Liver (tissue), 9 donors: ENCODE measurements around the gene CNMD. TPM values are rescaled to one million over a fixed set of nuclear protein-coding genes. Genes with fewer than 3 reads are reported as not detected.

ENCODE experiments used
- DNase-seq: peaks from one replicate; pipeline ENCODE4 v3.0.0-alpha.2; 2017; ENCODE audit warnings: low spot score
- H3K27ac ChIP-seq, 2 donors: one replicate each; pipeline ENCODE4 v1.7.0; 2013; ENCODE audit warnings: inconsistent platforms in 2 of 2, low read length in 2 of 2, control low read depth in 1 of 2, low read depth in 1 of 2, mild to moderate bottlenecking in 1 of 2
- H3K27me3 ChIP-seq, 4 donors: one replicate each; pipeline versions ENCODE4 v1.6.1 to v1.7.0; 2013; ENCODE audit warnings: low read length in 3 of 4, inconsistent platforms in 1 of 4, mild to moderate bottlenecking in 1 of 4, moderate library complexity in 1 of 4; ENCODE audit not compliant: control insufficient read depth in 4 of 4, insufficient read depth in 4 of 4
- H3K36me3 ChIP-seq, 4 donors: one replicate each; pipeline versions ENCODE4 v1.6.1 to v1.7.0; 2013; ENCODE audit warnings: low read length in 3 of 4, mild to moderate bottlenecking in 3 of 4, low read depth in 1 of 4, moderate library complexity in 1 of 4; ENCODE audit not compliant: control insufficient read depth in 4 of 4, insufficient read depth in 3 of 4
- H3K4me1 ChIP-seq, 4 donors: one replicate each; pipeline versions ENCODE4 v1.6.1 to v1.7.0; 2013; ENCODE audit warnings: low read length in 3 of 4, mild to moderate bottlenecking in 3 of 4, moderate library complexity in 1 of 4; ENCODE audit not compliant: control insufficient read depth in 4 of 4, insufficient read depth in 4 of 4
- H3K4me3 ChIP-seq, 3 donors: one replicate each; pipeline versions ENCODE4 v1.6.1 to v1.7.0; 2013; ENCODE audit warnings: low read length in 3 of 3, control low read depth in 1 of 3, low read depth in 1 of 3, mild to moderate bottlenecking in 1 of 3
- H3K9ac ChIP-seq, 2 donors: one replicate each; pipeline ENCODE4 v1.7.0; 2013; ENCODE audit warnings: low read length in 2 of 2, mild to moderate bottlenecking in 2 of 2, moderate library complexity in 2 of 2, control low read depth in 1 of 2, low read depth in 1 of 2
- H3K9me3 ChIP-seq, 4 donors: one replicate each; pipeline versions ENCODE4 v1.6.1 to v1.7.0; 2013; ENCODE audit warnings: low read length in 3 of 4; ENCODE audit not compliant: control insufficient read depth in 4 of 4
- ATF3 ChIP-seq: IDR thresholded peaks from 2 replicates; pipeline ENCODE4 v1.6.1; 2016; ENCODE audit warnings: antibody characterized with exemption
- EGR1 ChIP-seq, 2 donors: IDR thresholded peaks; 2 replicates each; pipeline ENCODE4 v1.6.1; 2016 to 2018; ENCODE audit warnings: antibody characterized with exemption in 2 of 2, low read depth in 2 of 2
- FOXA1 ChIP-seq: IDR thresholded peaks from 2 replicates; pipeline ENCODE4 v1.6.1; 2016; ENCODE audit warnings: antibody characterized with exemption
- FOXA2 ChIP-seq: IDR thresholded peaks from 2 replicates; pipeline ENCODE4 v1.6.1; 2016; ENCODE audit warnings: antibody characterized with exemption
- GABPA ChIP-seq, 2 donors: IDR thresholded peaks in 1 of 2; conservative IDR thresholded peaks in 1 of 2; 2 replicates each; pipeline ENCODE4 v1.6.1; 2016; ENCODE audit warnings: antibody characterized with exemption in 2 of 2, mild to moderate bottlenecking in 1 of 2, moderate library complexity in 1 of 2
- HNF4A ChIP-seq, 2 donors: conservative IDR thresholded peaks; 2 replicates each; pipeline ENCODE4 v1.6.1; 2016; ENCODE audit warnings: antibody characterized with exemption in 2 of 2, mild to moderate bottlenecking in 2 of 2
- HNF4G ChIP-seq: IDR thresholded peaks from 2 replicates; pipeline ENCODE4 v1.6.1; 2016; ENCODE audit warnings: antibody characterized with exemption
- JUND ChIP-seq, 2 donors: IDR thresholded peaks; 2 replicates each; pipeline ENCODE4 v1.6.1; 2016; ENCODE audit warnings: antibody characterized with exemption in 2 of 2
- MAX ChIP-seq: IDR thresholded peaks from 2 replicates; pipeline ENCODE4 v1.6.1; 2016; ENCODE audit warnings: antibody characterized with exemption
- NR2F2 ChIP-seq: IDR thresholded peaks from 2 replicates; pipeline ENCODE4 v1.6.1; 2016; ENCODE audit warnings: antibody characterized with exemption
- RAD21 ChIP-seq, 2 donors: IDR thresholded peaks; 2 replicates each; pipeline ENCODE4 v1.6.1; 2016; ENCODE audit warnings: antibody characterized with exemption in 2 of 2, mild to moderate bottlenecking in 2 of 2
- REST ChIP-seq: IDR thresholded peaks from 2 replicates; pipeline ENCODE4 v1.6.1; 2016; ENCODE audit warnings: antibody characterized with exemption, mild to moderate bottlenecking
- RXRA ChIP-seq, 2 donors: IDR thresholded peaks; 2 replicates each; pipeline ENCODE4 v1.6.1; 2017 to 2018; ENCODE audit warnings: antibody characterized with exemption in 2 of 2, mild to moderate bottlenecking in 1 of 2
- SP1 ChIP-seq: IDR thresholded peaks from 2 replicates; pipeline ENCODE4 v1.6.1; 2018; ENCODE audit warnings: antibody characterized with exemption, mild to moderate bottlenecking
- TAF1 ChIP-seq: conservative IDR thresholded peaks from 2 replicates; pipeline ENCODE4 v1.6.1; 2016; ENCODE audit warnings: antibody characterized with exemption, mild to moderate bottlenecking
- YY1 ChIP-seq: IDR thresholded peaks from 2 replicates; pipeline ENCODE4 v1.6.1; 2016; ENCODE audit warnings: antibody characterized with exemption, mild to moderate bottlenecking
- WGBS: extraction: QIAGEN DNeasy Blood & Tissue Kit; methylation state at CpG from one replicate; pipeline ENCODE4 v1.1.7; 2013; 5-methylcytosine and 5-hydroxymethylcytosine counted together
- polyA plus RNA-seq, 2 donors: library from polyadenylated mRNA; stranded (reverse) in 1 of 2; unstranded in 1 of 2; fragments of 200-250 nt in 1 of 2; fragments of >200 nt in 1 of 2; fragmentation: Nextera tagmentation in 1 of 2; extraction: Ambion mirVana in 1 of 2; gene quantifications; one replicate each; pipeline versions ENCODE4 v1.2.1 to v1.2.3, GENCODE V29; 2013 to 2015
- total RNA-seq, 2 donors: library from RNA; depleted of rRNA; stranded (reverse); fragments of >200 nt; gene quantifications; one replicate each; pipeline ENCODE4 v1.2.3, GENCODE V29; 2014
- TF ChIP-seq, protein P1 (sequence below): fragments of 150-350 bp; IDR thresholded peaks from 2 replicates; pipeline ENCODE4 v1.5.1; 2017; ENCODE audit warnings: improper control_type of control experiment, low read depth, low read length; ENCODE audit not compliant: missing input control
- TF ChIP-seq, protein P2 (sequence below): IDR thresholded peaks from 2 replicates; pipeline ENCODE4 v1.6.1; 2016; ENCODE audit warnings: antibody characterized with exemption
- donor health status: healthy.
- donor health status: healthy.
- donor health status: healthy.
- donor health status: healthy.
- donor health status: healthy.

The CNMD gene
- total and polyA plus RNA-seq, 4 donors: not detected

DNA sequence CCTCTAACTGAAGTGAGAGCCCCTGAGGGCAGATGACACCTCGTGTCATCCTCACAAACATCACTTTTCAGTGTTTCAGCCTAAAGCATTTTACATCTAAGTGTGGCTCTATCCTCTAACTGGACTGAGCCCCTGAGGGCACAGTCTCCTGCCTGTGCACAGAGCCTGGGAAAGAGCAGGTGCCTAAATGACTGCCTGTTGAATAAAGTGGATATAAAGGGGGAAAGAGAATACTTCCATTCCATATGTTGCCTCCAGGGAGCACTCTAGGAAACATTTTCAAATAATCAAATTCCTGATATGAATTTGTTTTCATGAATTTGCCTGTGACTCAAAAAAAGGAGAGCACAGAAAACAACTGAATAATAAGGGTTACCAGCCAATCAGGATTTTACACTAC is 32.2 kb downstream of the CNMD start:
- 82% methylated on average over 1 of the region's 1 CpG for WGBS
- no peak overlapping the region for H3K9ac ChIP-seq
- no peak overlapping the region for H3K27ac ChIP-seq
- H3K4me1 ChIP-seq: no peaks in the 10 kb centered on the region
- no peaks in the 10 kb centered on the region for H3K9me3 ChIP-seq
- no peaks in the 10 kb centered on the region for H3K27me3 ChIP-seq
- H3K36me3 ChIP-seq: no peaks in the 10 kb centered on the region
- no peak for TF ChIP-seq GABPA (IDR thresholded peaks at IDR 0.05 in 1 of 2, conservative IDR thresholded peaks at IDR 0.05 in 1 of 2)
- TF ChIP-seq FOXA2: no peak
- no peak for TF ChIP-seq EGR1 (IDR thresholded peaks at IDR 0.05; ENCODE audit: low read depth in 2 of 2)
- TF ChIP-seq YY1: no peak
- TF ChIP-seq JUND (IDR thresholded peaks at IDR 0.05): no peak
- no peak for TF ChIP-seq SP1
- TF ChIP-seq ATF3: no peak
- no peak for TF ChIP-seq RXRA (IDR thresholded peaks at IDR 0.05)
- TF ChIP-seq RAD21 (IDR thresholded peaks at IDR 0.05): no peak
- no peak for TF ChIP-seq TAF1
- no peak for TF ChIP-seq HNF4G
- no peak for TF ChIP-seq HNF4A (conservative IDR thresholded peaks at IDR 0.05)
- TF ChIP-seq, protein P1, sequence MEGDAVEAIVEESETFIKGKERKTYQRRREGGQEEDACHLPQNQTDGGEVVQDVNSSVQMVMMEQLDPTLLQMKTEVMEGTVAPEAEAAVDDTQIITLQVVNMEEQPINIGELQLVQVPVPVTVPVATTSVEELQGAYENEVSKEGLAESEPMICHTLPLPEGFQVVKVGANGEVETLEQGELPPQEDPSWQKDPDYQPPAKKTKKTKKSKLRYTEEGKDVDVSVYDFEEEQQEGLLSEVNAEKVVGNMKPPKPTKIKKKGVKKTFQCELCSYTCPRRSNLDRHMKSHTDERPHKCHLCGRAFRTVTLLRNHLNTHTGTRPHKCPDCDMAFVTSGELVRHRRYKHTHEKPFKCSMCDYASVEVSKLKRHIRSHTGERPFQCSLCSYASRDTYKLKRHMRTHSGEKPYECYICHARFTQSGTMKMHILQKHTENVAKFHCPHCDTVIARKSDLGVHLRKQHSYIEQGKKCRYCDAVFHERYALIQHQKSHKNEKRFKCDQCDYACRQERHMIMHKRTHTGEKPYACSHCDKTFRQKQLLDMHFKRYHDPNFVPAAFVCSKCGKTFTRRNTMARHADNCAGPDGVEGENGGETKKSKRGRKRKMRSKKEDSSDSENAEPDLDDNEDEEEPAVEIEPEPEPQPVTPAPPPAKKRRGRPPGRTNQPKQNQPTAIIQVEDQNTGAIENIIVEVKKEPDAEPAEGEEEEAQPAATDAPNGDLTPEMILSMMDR: no peak
- no peak for TF ChIP-seq NR2F2
- no peak for TF ChIP-seq FOXA1
- TF ChIP-seq, protein P2, sequence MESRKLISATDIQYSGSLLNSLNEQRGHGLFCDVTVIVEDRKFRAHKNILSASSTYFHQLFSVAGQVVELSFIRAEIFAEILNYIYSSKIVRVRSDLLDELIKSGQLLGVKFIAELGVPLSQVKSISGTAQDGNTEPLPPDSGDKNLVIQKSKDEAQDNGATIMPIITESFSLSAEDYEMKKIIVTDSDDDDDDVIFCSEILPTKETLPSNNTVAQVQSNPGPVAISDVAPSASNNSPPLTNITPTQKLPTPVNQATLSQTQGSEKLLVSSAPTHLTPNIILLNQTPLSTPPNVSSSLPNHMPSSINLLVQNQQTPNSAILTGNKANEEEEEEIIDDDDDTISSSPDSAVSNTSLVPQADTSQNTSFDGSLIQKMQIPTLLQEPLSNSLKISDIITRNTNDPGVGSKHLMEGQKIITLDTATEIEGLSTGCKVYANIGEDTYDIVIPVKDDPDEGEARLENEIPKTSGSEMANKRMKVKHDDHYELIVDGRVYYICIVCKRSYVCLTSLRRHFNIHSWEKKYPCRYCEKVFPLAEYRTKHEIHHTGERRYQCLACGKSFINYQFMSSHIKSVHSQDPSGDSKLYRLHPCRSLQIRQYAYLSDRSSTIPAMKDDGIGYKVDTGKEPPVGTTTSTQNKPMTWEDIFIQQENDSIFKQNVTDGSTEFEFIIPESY: no peak
- no peak for TF ChIP-seq REST
- no peak overlapping the region for H3K4me3 ChIP-seq
- DNase-seq: no peak

DNA sequence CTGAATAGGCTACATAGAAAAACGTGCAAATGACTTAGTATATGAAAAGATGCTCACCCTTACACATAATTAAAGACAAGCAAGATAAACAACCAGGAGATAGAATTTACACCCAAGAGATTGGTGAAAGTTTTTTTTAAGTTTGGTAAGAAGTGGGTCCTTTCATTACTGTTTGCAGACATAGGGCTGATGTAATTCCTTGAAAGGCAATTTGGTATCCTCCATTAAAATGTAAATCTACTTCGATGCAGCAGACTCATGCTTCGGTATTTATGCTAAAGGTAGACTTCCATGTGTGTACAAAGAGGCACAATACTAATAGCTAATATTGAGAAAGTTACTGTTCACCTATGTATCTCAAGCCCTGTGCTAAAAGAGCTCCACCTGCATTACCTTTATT is 33.5 kb downstream of the CNMD start:
- no peaks in the 10 kb centered on the region for H3K4me1 ChIP-seq
- WGBS: 82% methylated on average over 3 of the region's 3 CpGs
- no peaks in the 10 kb centered on the region for H3K9me3 ChIP-seq
- no peak overlapping the region for H3K4me3 ChIP-seq
- no peaks in the 10 kb centered on the region for H3K27me3 ChIP-seq
- no peak overlapping the region for H3K27ac ChIP-seq
- H3K36me3 ChIP-seq: no peaks in the 10 kb centered on the region
- H3K9ac ChIP-seq: no peak overlapping the region
- DNase-seq: no peak
- TF ChIP-seq EGR1 (IDR thresholded peaks at IDR 0.05; ENCODE audit: low read depth in 2 of 2) (no peak), FOXA1 (no peak), MAX (no peak), RXRA (IDR thresholded peaks at IDR 0.05) (no peak), HNF4A (conservative IDR thresholded peaks at IDR 0.05) (no peak), HNF4G (no peak), SP1 (no peak), REST (no peak), ATF3 (no peak), GABPA (IDR thresholded peaks at IDR 0.05 in 1 of 2, conservative IDR thresholded peaks at IDR 0.05 in 1 of 2) (no peak), RAD21 (IDR thresholded peaks at IDR 0.05) (no peak), YY1 (no peak), TAF1 (no peak), JUND (IDR thresholded peaks at IDR 0.05) (no peak)
